K562 (cell line): ENCODE measurements around the gene TLDC2. TPM values are rescaled to one million over a fixed set of nuclear protein-coding genes. Genes with fewer than 3 reads are reported as not detected.

Experiments used
- ATAC-seq: fragments of 200-7000 bp; cut with Tn5 transposase; 3 replicates; pipeline ENCODE4 v1.9.1; 2020; ENCODE audit warnings: moderate library complexity
- BruUV-seq: library from RNA; stranded (reverse); fragments of 400-500 nt; replicated peaks from 2 replicates; lab custom pipeline; 2021; lab: Mats Ljungman, UMichigan
- CTCF ChIA-PET: fragments of 300-600 bp; formaldehyde crosslinking; extraction: SDS; loops from one replicate; lab custom pipeline; 2021; ENCODE audit warnings: low intra/inter-chr PET ratio; lab: Yijun Ruan, JAX
- POLR2A ChIA-PET: fragments of 300-600, 350-650 bp; sonication (Branson Sonifier 250); formaldehyde crosslinking; extraction: SDS; loops from one replicate; lab custom pipeline; 2021; ENCODE audit warnings: antibody characterized with exemption, inconsistent platforms; lab: Yijun Ruan, JAX
- DNase-seq, 4 experiments: peaks; one replicate each; pipeline versions ENCODE4 v3.0.0 to v3.0.0-alpha.2; 2011 to 2018; ENCODE audit warnings: low spot score in 3 of 4, mixed read lengths in 3 of 4; ENCODE audit errors: extremely low read depth in 1 of 4
- FAIRE-seq: peaks from 2 replicates; lab custom pipeline; 2011; peaks lifted over from hg19 to GRCh38; lab: Jason Lieb, UNC
- H2AFZ ChIP-seq: 2 replicates; pipeline ENCODE4 v1.6.0; 2011; ENCODE audit warnings: low read depth, low read length, control low read depth, inconsistent platforms
- H3K27ac ChIP-seq: fragments of 200-600 bp; 3 replicates; pipeline ENCODE4 v1.8.0; 2011; ENCODE audit warnings: low read depth, mild to moderate bottlenecking, control low read depth, inconsistent platforms, low read length, moderate library complexity, mixed read lengths; ENCODE audit errors: extremely low read depth
- H3K27me3 ChIP-seq, 2 experiments: fragments of 300-600 bp in 1 of 2; 2 replicates in 1 of 2; 3 replicates in 1 of 2; pipeline versions ENCODE4 v1.6.0 to v1.8.0; 2011; ENCODE audit warnings: inconsistent platforms in 2 of 2, low read length in 2 of 2, mild to moderate bottlenecking in 1 of 2, mixed read lengths in 1 of 2, moderate library complexity in 1 of 2; ENCODE audit not compliant: control insufficient read depth in 2 of 2, insufficient read depth in 2 of 2
- H3K36me3 ChIP-seq: fragments of 300-600 bp; 3 replicates; pipeline ENCODE4 v1.8.0; 2011; ENCODE audit warnings: mild to moderate bottlenecking, low read length, inconsistent platforms; ENCODE audit not compliant: control insufficient read depth, insufficient read depth
- H3K4me1 ChIP-seq, 2 experiments: fragments of 200-600 bp in 1 of 2; replicated peaks in 1 of 2; 2 replicates in 1 of 2; 3 replicates in 1 of 2; pipeline versions ENCODE4 v1.5.1 to v1.8.0; 2011; ENCODE audit warnings: inconsistent platforms in 2 of 2, low read length in 2 of 2, mild to moderate bottlenecking in 1 of 2, mixed read lengths in 1 of 2, moderate library complexity in 1 of 2; ENCODE audit not compliant: control insufficient read depth in 2 of 2, insufficient read depth in 2 of 2
- H3K4me2 ChIP-seq: 2 replicates; pipeline ENCODE4 v1.6.1; 2011; ENCODE audit warnings: low read length, control low read depth, inconsistent platforms, mixed read lengths; ENCODE audit not compliant: insufficient read depth
- H3K4me3 ChIP-seq: fragments of 200-600 bp; sonication (generic), shearing (Covaris generic); 2 replicates; pipeline ENCODE4 v1.5.1; 2016; ENCODE audit warnings: control low read depth, inconsistent platforms
- H3K79me2 ChIP-seq: fragments of 200-600 bp; 3 replicates; pipeline ENCODE4 v1.8.0; 2011; ENCODE audit warnings: low read length, inconsistent platforms; ENCODE audit not compliant: control insufficient read depth, insufficient read depth
- H3K9ac ChIP-seq, 2 experiments: 2 replicates each; pipeline versions ENCODE4 v1.6.0 to v1.6.1; 2011; ENCODE audit warnings: low read depth in 2 of 2, low read length in 2 of 2, control low read depth in 1 of 2, inconsistent platforms in 1 of 2, mild to moderate bottlenecking in 1 of 2, mixed read lengths in 1 of 2; ENCODE audit not compliant: insufficient read depth in 1 of 2
- H3K9me1 ChIP-seq: one replicate; pipeline ENCODE4 v1.6.0; 2011; ENCODE audit warnings: inconsistent platforms, mild to moderate bottlenecking, low read length, moderate library complexity; ENCODE audit not compliant: control insufficient read depth, insufficient read depth
- H3K9me3 ChIP-seq: replicated peaks from 2 replicates; pipeline ENCODE4 v1.5.1; 2011; ENCODE audit warnings: low read depth, low read length, inconsistent platforms; ENCODE audit not compliant: control insufficient read depth, insufficient read depth
- H4K20me1 ChIP-seq: replicated peaks from 2 replicates; pipeline ENCODE4 v1.6.1; 2011; ENCODE audit warnings: low read length, inconsistent platforms, mixed read lengths; ENCODE audit not compliant: control insufficient read depth, insufficient read depth
- CBFA2T3 ChIP-seq: fragments of 450-650 bp; IDR thresholded peaks from 2 replicates; pipeline ENCODE4 v1.6.1; 2017
- NFIC ChIP-seq: fragments of 450-650 bp; IDR thresholded peaks from 2 replicates; pipeline ENCODE4 v1.6.1; 2017; ENCODE audit warnings: mild to moderate bottlenecking, inconsistent platforms
- WGBS: fragments of 100-300 bp; shearing (Covaris generic); methylation state at CpG from one replicate; pipeline ENCODE4 v1.1.6; 2016; ENCODE audit warnings: low coverage, mixed read lengths; ENCODE audit not compliant: insufficient coverage; ENCODE audit errors: missing lambda C conversion rate; 5-methylcytosine and 5-hydroxymethylcytosine counted together
- in situ Hi-C: fragments of 300-500 bp; cut with MboI; formaldehyde crosslinking; loops from 4 replicates; pipeline ENCODE4 v1.15.0; 2018; ENCODE audit warnings: inconsistent platforms, mixed read lengths
- intact Hi-C: fragments of 100-400 bp; cut with micrococcal nuclease; formaldehyde crosslinking; loops from 2 replicates; pipeline ENCODE4 v1.14.2; 2022
- polyA plus RNA-seq, 8 experiments: library from polyadenylated mRNA; depleted of rRNA in 4 of 8; stranded (reverse) in 5 of 8; unstranded in 3 of 8; fragments of >200 nt; fragmentation: Nextera tagmentation in 2 of 8; fragmentation: Illumina TruSeq in 1 of 8; extraction: Ambion mirVana in 2 of 8; extraction: Trizol in 1 of 8; gene quantifications; 2 replicates each; pipeline versions ENCODE4 v1.2.1 to v1.2.3, GENCODE V29; 2011 to 2014; ENCODE audit warnings: inconsistent platforms in 1 of 8, missing spikeins in 1 of 8
- total RNA-seq, 7 experiments: library from RNA; depleted of rRNA in 6 of 7; stranded (reverse); fragments of >200 nt in 6 of 7; fragmentation: Illumina TruSeq in 2 of 7; extraction: Trizol in 2 of 7; gene quantifications; 2 replicates each; pipeline versions ENCODE4 v1.2.1 to v1.2.3, GENCODE V29; 2011 to 2021; ENCODE audit warnings: low replicate concordance in 1 of 7
- TF ChIP-seq, protein P1 (sequence below): fragments of 250-450 bp; sonication (Bioruptor Pico); IDR thresholded peaks from 2 replicates; pipeline ENCODE4 v1.8.0; 2022; ENCODE audit warnings: moderate library complexity, mild to moderate bottlenecking, inconsistent platforms

Gene TLDC2
- total and polyA plus RNA-seq, 9 of the 15 experiments (the other 6 are each of a cell fraction or from before 2014, with no cell fraction given): not detected

DNA sequence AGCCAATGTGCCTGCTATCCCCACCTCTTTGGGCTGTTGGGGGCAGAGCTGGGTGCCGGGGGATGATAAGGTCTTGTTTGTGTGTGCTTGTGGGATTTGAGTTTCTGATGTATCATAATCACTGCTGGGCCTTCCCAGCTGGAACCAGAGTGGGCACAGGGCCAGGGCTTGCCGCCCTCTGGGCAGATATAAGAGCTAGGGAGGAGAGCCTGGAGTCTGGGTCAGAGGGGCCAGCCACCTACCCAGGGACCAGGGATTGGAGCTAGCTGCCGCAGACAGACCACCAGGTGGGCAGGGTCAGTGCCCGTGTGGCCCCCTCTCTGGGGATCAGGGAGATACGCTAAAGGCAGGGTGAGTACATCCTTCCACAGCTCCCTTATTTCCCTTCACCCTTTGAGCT lies 3.1 kb upstream of the TLDC2 start:
- CTCF ChIA-PET: no interaction called here
- POLR2A ChIA-PET: interaction anchor here (0.6 to 1.7 kb wide), 4 partner anchors 10 to 460 kb away, joined by 3 to 9 read pairs (median 6); a partner anchor contains a TSS
- in situ Hi-C loops (no loop called here), intact Hi-C loops (no loop called here)
- no peaks in the 10 kb centered on the region for H3K79me2 ChIP-seq
- 28% methylated on average over 5 of the region's 5 CpGs for WGBS
- no peak overlapping the region for H3K4me2 ChIP-seq
- H3K4me3 ChIP-seq: no peak overlapping the region
- H2AFZ ChIP-seq: no peak overlapping the region
- no peaks in the 10 kb centered on the region; a peak in 1 of 5 replicates for H3K27me3 ChIP-seq
- ATAC-seq: no peak
- no peaks in the 10 kb centered on the region for H3K36me3 ChIP-seq
- TF ChIP-seq, protein P1, sequence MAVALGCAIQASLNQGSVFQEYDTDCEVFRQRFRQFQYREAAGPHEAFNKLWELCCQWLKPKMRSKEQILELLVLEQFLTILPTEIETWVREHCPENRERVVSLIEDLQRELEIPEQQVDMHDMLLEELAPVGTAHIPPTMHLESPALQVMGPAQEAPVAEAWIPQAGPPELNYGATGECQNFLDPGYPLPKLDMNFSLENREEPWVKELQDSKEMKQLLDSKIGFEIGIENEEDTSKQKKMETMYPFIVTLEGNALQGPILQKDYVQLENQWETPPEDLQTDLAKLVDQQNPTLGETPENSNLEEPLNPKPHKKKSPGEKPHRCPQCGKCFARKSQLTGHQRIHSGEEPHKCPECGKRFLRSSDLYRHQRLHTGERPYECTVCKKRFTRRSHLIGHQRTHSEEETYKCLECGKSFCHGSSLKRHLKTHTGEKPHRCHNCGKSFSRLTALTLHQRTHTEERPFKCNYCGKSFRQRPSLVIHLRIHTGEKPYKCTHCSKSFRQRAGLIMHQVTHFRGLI (CRISPR knock-in tag): no peak
- peak; percentile 61 for TF ChIP-seq NFIC
- TF ChIP-seq CBFA2T3: peak; percentile 37; the same call in 1 of the 2 replicates
- TF ChIP-seq, all 486 proteins: peak for 2
- Histone ChIP-seq H4K20me1 (no peaks in the 10 kb centered on the region), H3K9me1 (no peaks in the 10 kb centered on the region), H3K4me1 (peaks cover 17 to 24% of the 10 kb centered on the region in 2 experiments), H3K9me3 (no peaks in the 10 kb centered on the region), H3K27ac (no peak overlapping the region), H3K9ac (peak overlapping the region in 1 of 2 experiments; percentile 76; a peak in 1 of 4 replicates)
- no TSS peak for BruUV-seq
- no peak for FAIRE-seq
- no peak for DNase-seq
